SK-N-SH (cell line): ENCODE measurements around the gene PLXNA4. TPM values are rescaled to one million over a fixed set of nuclear protein-coding genes. Genes with fewer than 3 reads are reported as not detected.

ENCODE experiments used
- CTCF ChIA-PET: fragments of 300-600, 350-600 bp; formaldehyde crosslinking; extraction: SDS; loops from one replicate; lab custom pipeline; 2021; lab: Yijun Ruan, JAX
- POLR2A ChIA-PET: fragments of 350-600 bp; sonication (Branson Sonifier 250); formaldehyde crosslinking; extraction: SDS; loops from one replicate; lab custom pipeline; 2020; ENCODE audit warnings: antibody characterized with exemption, inconsistent platforms; lab: Yijun Ruan, JAX
- DNase-seq: peaks from one replicate; pipeline ENCODE4 v3.0.0; 2012
- H2AFZ ChIP-seq: fragments of 200-600 bp; sonication (generic); 2 replicates; pipeline ENCODE4 v1.8.1; 2016; ENCODE audit warnings: antibody characterized with exemption, mild to moderate bottlenecking, low read depth
- H3F3A ChIP-seq: fragments of 200-600 bp; sonication (generic); replicated peaks from 2 replicates; pipeline ENCODE3; 2016; ENCODE audit warnings: antibody characterized with exemption, mild to moderate bottlenecking; ENCODE audit not compliant: insufficient read depth
- H3K27ac ChIP-seq, 2 experiments: fragments of 200-500 bp in 1 of 2; fragments of 200-600 bp in 1 of 2; sonication (Bioruptor generic) in 1 of 2; sonication (generic), shearing (Covaris generic) in 1 of 2; 2 replicates each; pipeline versions ENCODE4 v1.5.1 to v1.6.1; 2014 to 2016; ENCODE audit warnings: low read depth in 2 of 2, inconsistent platforms in 1 of 2, low read length in 1 of 2, mild to moderate bottlenecking in 1 of 2, mixed read lengths in 1 of 2
- H3K27me3 ChIP-seq: fragments of 200-600 bp; sonication (generic), shearing (Covaris generic); 2 replicates; pipeline ENCODE4 v1.6.1; 2016; ENCODE audit warnings: mixed run types; ENCODE audit not compliant: insufficient read depth
- H3K36me3 ChIP-seq, 2 experiments: fragments of 200-500 bp in 1 of 2; fragments of 200-600 bp in 1 of 2; sonication (Bioruptor generic) in 1 of 2; sonication (generic) in 1 of 2; replicated peaks in 1 of 2; 2 replicates each; pipeline versions ENCODE3 to v1.5.1; 2014 to 2016; ENCODE audit warnings: low read length in 1 of 2, mild to moderate bottlenecking in 1 of 2; ENCODE audit not compliant: insufficient read depth in 2 of 2, control insufficient read depth in 1 of 2
- H3K4me1 ChIP-seq, 2 experiments: fragments of 200-500 bp in 1 of 2; fragments of 200-600 bp in 1 of 2; sonication (Bioruptor generic) in 1 of 2; sonication (generic), shearing (Covaris generic) in 1 of 2; 2 replicates each; pipeline versions ENCODE4 v1.5.1 to v1.6.1; 2014 to 2016; ENCODE audit warnings: low read depth in 1 of 2, low read length in 1 of 2, mixed run types in 1 of 2; ENCODE audit not compliant: insufficient read depth in 2 of 2, control insufficient read depth in 1 of 2
- H3K4me2 ChIP-seq: fragments of 200-600 bp; sonication (generic), shearing (Covaris generic); 2 replicates; pipeline ENCODE4 v1.6.1; 2017; ENCODE audit warnings: mixed run types
- H3K4me3 ChIP-seq, 2 experiments: fragments of 200-500 bp in 1 of 2; fragments of 200-600 bp in 1 of 2; sonication (Bioruptor generic) in 1 of 2; sonication (generic), shearing (Covaris generic) in 1 of 2; 2 replicates each; pipeline versions ENCODE4 v1.5.1 to v1.8.1; 2014 to 2016; ENCODE audit warnings: low read depth in 2 of 2, inconsistent platforms in 1 of 2, low read length in 1 of 2, mild to moderate bottlenecking in 1 of 2, mixed read lengths in 1 of 2, moderate library complexity in 1 of 2
- H3K79me2 ChIP-seq: fragments of 200-600 bp; sonication (generic); 2 replicates; pipeline ENCODE4 v1.8.1; 2017; ENCODE audit warnings: mild to moderate bottlenecking; ENCODE audit not compliant: insufficient read depth
- H3K9ac ChIP-seq: fragments of 200-600 bp; sonication (generic); 2 replicates; pipeline ENCODE4 v1.6.1; 2017; ENCODE audit warnings: mixed run types
- H3K9me2 ChIP-seq: fragments of 200-600 bp; sonication (generic); 2 replicates; pipeline ENCODE4 v1.6.1; 2017; ENCODE audit warnings: mixed run types
- H3K9me3 ChIP-seq: fragments of 200-600 bp; sonication (generic); 2 replicates; pipeline ENCODE4 v1.6.1; 2017; ENCODE audit warnings: mixed run types, mild to moderate bottlenecking, moderate library complexity
- H4K20me1 ChIP-seq: fragments of 200-600 bp; sonication (generic); 2 replicates; pipeline ENCODE4 v1.6.1; 2017; ENCODE audit warnings: mild to moderate bottlenecking, mixed run types; ENCODE audit not compliant: insufficient read depth
- CHD2 ChIP-seq: fragments of 150-350 bp; IDR thresholded peaks from 2 replicates; pipeline ENCODE4 v1.6.1; 2018; ENCODE audit warnings: low read length; ENCODE audit not compliant: partially characterized antibody
- CTCF ChIP-seq: fragments of 200-600 bp; sonication (generic); IDR thresholded peaks from 2 replicates; pipeline ENCODE4 v1.6.1; 2017; ENCODE audit warnings: antibody characterized with exemption, mild to moderate bottlenecking, moderate library complexity
- ELF1 ChIP-seq: IDR thresholded peaks from 2 replicates; pipeline ENCODE4 v1.4.0; 2012
- EZH2phosphoT487 ChIP-seq: fragments of 200-600 bp; sonication (generic); IDR thresholded peaks from 2 replicates; pipeline ENCODE4 v1.6.1; 2017; ENCODE audit warnings: low read depth, mixed run types, mild to moderate bottlenecking, antibody characterized with exemption, moderate library complexity, borderline replicate concordance
- FOSL2 ChIP-seq: IDR thresholded peaks from 2 replicates; pipeline ENCODE4 v1.4.0; 2012; ENCODE audit warnings: low read depth, mild to moderate bottlenecking, moderate library complexity, borderline replicate concordance
- FOXJ3 ChIP-seq: sonication (generic); formaldehyde crosslinking; IDR thresholded peaks from 2 replicates; pipeline ENCODE4 v1.5.1; 2020; ENCODE audit warnings: mild to moderate bottlenecking, missing genetic modification reagents
- FOXM1 ChIP-seq: IDR thresholded peaks from 2 replicates; pipeline ENCODE4 v1.4.0; 2012; ENCODE audit warnings: low read depth, mild to moderate bottlenecking
- GABPA ChIP-seq: IDR thresholded peaks from 2 replicates; pipeline ENCODE4 v1.4.0; 2012; ENCODE audit warnings: low read depth, mild to moderate bottlenecking
- GATA2 ChIP-seq: sonication (generic); formaldehyde crosslinking; IDR thresholded peaks from 2 replicates; pipeline ENCODE4 v1.5.0; 2020; ENCODE audit warnings: mild to moderate bottlenecking, missing genetic modification reagents
- IRF3 ChIP-seq: fragments of 150-350 bp; IDR thresholded peaks from 2 replicates; pipeline ENCODE4 v1.6.1; 2016; ENCODE audit warnings: mild to moderate bottlenecking, low read depth, low read length
- JUND ChIP-seq: IDR thresholded peaks from 2 replicates; pipeline ENCODE4 v1.4.0; 2012
- MEF2A ChIP-seq: IDR thresholded peaks from 2 replicates; pipeline ENCODE4 v1.4.0; 2012; ENCODE audit warnings: low read depth, borderline replicate concordance
- MXI1 ChIP-seq: IDR thresholded peaks from 2 replicates; pipeline ENCODE4 v1.6.1; 2012; ENCODE audit warnings: mild to moderate bottlenecking, low read depth, low read length, improper control_type of control experiment
- PBX3 ChIP-seq: IDR thresholded peaks from 2 replicates; pipeline ENCODE4; 2012
- RFX5 ChIP-seq: IDR thresholded peaks from 2 replicates; pipeline ENCODE4 v1.6.1; 2012; ENCODE audit warnings: mild to moderate bottlenecking, improper control_type of control experiment, low read length
- RXRA ChIP-seq: IDR thresholded peaks from 2 replicates; pipeline ENCODE4 v1.4.0; 2012; ENCODE audit warnings: low read depth, mild to moderate bottlenecking, borderline replicate concordance
- SIN3A ChIP-seq: IDR thresholded peaks from 2 replicates; pipeline ENCODE4 v1.6.1; 2012; ENCODE audit warnings: low read depth, mild to moderate bottlenecking, low read length, moderate library complexity, borderline replicate concordance
- TAF1 ChIP-seq: IDR thresholded peaks from 2 replicates; pipeline ENCODE4 v1.6.1; 2012; ENCODE audit warnings: low read depth, mild to moderate bottlenecking, low read length, moderate library complexity, borderline replicate concordance
- TCF12 ChIP-seq: IDR thresholded peaks from 2 replicates; pipeline ENCODE4 v1.4.0; 2012
- TEAD4 ChIP-seq: IDR thresholded peaks from 2 replicates; pipeline ENCODE4 v1.4.0; 2012; ENCODE audit warnings: mild to moderate bottlenecking, borderline replicate concordance; ENCODE audit not compliant: insufficient read depth
- USF1 ChIP-seq: IDR thresholded peaks from 2 replicates; pipeline ENCODE4 v1.4.0; 2012; ENCODE audit warnings: low read depth, borderline replicate concordance
- USF2 ChIP-seq: fragments of 150-350 bp; IDR thresholded peaks from 2 replicates; pipeline ENCODE4 v1.6.1; 2017; ENCODE audit warnings: antibody characterized with exemption, low read length, low read depth, borderline replicate concordance
- YY1 ChIP-seq: IDR thresholded peaks from 2 replicates; pipeline ENCODE4 v1.4.0; 2012; ENCODE audit warnings: low read depth, mild to moderate bottlenecking
- WGBS: methylation state at CpG from one replicate; pipeline ENCODE4 v1.1.6; 2017; ENCODE audit warnings: low lambda C conversion rate; 5-methylcytosine and 5-hydroxymethylcytosine counted together
- polyA plus RNA-seq, 3 experiments: library from polyadenylated mRNA; depleted of rRNA; stranded (reverse); fragments of >200 nt; gene quantifications; 2 replicates each; pipeline ENCODE4 v1.2.3, GENCODE V29; 2012

The PLXNA4 gene
- polyA plus RNA-seq, 1 of the 3 experiments (the other 2 are of a cell fraction) = 2.4 TPM

- Histone ChIP-seq H3K4me3 (no peak overlapping the region), H3K9me2 (no peaks in the 10 kb centered on the region), H3K79me2 (no peaks in the 10 kb centered on the region), H3K27me3 (no peaks in the 10 kb centered on the region), H3K27ac (no peak overlapping the region), H3K4me1 (peaks cover 0 to 17% of the 10 kb centered on the region in 2 experiments; a peak in 1 of 4 replicates), H4K20me1 (no peaks in the 10 kb centered on the region), H3K9ac (no peak overlapping the region), H2AFZ (no peak overlapping the region), H3K9me3 (no peaks in the 10 kb centered on the region), H3K4me2 (no peak overlapping the region), H3F3A (no peaks in the 10 kb centered on the region), H3K36me3 (no peaks in the 10 kb centered on the region)
- POLR2A ChIA-PET = no interaction called here
- TF ChIP-seq RXRA (no peak), IRF3 (no peak), EZH2phosphoT487 (no peak), TCF12 (no peak), USF2 (no peak), MXI1 (no peak), MEF2A (no peak), SIN3A (no peak), JUND (no peak), FOSL2 (no peak), GATA2 (CRISPR knock-in tag) (no peak)
- DNase-seq = no peak
- CTCF ChIA-PET = interaction anchor here (0.9 to 5.9 kb wide), 3 partner anchors 9 to 267 kb away, joined by 3 to 65 read pairs (median 7); partner anchors contain the start of gene PLXNA4
- WGBS = 67% methylated on average over 2 of the region's 2 CpGs
Measured at GRCh38 chr7:132311733-132312132, 264.5 kb downstream of the PLXNA4 start.

- no peaks in the 10 kb centered on the region for H4K20me1 ChIP-seq
- no peaks in the 10 kb centered on the region for H3F3A ChIP-seq
- H3K4me1 ChIP-seq = peaks cover 0 to 17% of the 10 kb centered on the region in 2 experiments; a peak in 1 of 4 replicates
- H3K9me2 ChIP-seq = no peaks in the 10 kb centered on the region
- no peaks in the 10 kb centered on the region for H3K27me3 ChIP-seq
- no peak for DNase-seq
- H3K4me3 ChIP-seq = no peak overlapping the region
- H3K9me3 ChIP-seq = no peaks in the 10 kb centered on the region
- H2AFZ ChIP-seq = no peak overlapping the region
- H3K27ac ChIP-seq = no peak overlapping the region
- no peaks in the 10 kb centered on the region for H3K79me2 ChIP-seq
- H3K4me2 ChIP-seq = no peak overlapping the region
- no peaks in the 10 kb centered on the region for H3K36me3 ChIP-seq
- WGBS = 61% methylated on average over 9 of the region's 9 CpGs
- H3K9ac ChIP-seq = no peak overlapping the region
- CTCF ChIA-PET = interaction anchor here (0.6 to 5.9 kb wide), 7 partner anchors 9 to 364 kb away, joined by 3 to 65 read pairs (median 4); partner anchors contain the start of gene PLXNA4
- POLR2A ChIA-PET = no interaction called here
- TF ChIP-seq CTCF (no peak), CHD2 (no peak), FOXM1 (no peak), TEAD4 (no peak), PBX3 (no peak), FOXJ3 (CRISPR knock-in tag) (no peak), RFX5 (no peak), ELF1 (no peak), TAF1 (no peak), YY1 (no peak), GABPA (no peak), USF1 (no peak)
Measured at GRCh38 chr7:132309102-132309805, 267.0 kb downstream of the PLXNA4 start.
